NCI-H226 (cell line): ENCODE results near the gene TRMT10B.
A peak's percentile ranks its signal among the peaks of the same experiment; 100 is the strongest.
"Not testable (repeated sequence)": the region's sequence is repeated elsewhere in the genome, so short reads cannot be mapped to it uniquely, and the experiment has no call there.

ENCODE experiments used
- DNase-seq: peaks from one replicate; pipeline ENCODE4 v3.0.0-alpha.2; 2015

TRMT10B gene

GRCh38 chr9:37753489-37754190 lies at the start of gene TRMT10B:
Gene TRMT10B (plus strand): TSS chr9:37753805. CDS start chr9:37761932, 8,127 bp downstream.
- DNase-seq, result peak; percentile 24

GRCh38 chr9:37705787-37706186 lies 47.8 kb upstream of the TRMT10B start:
- no peak for DNase-seq

- peak; percentile 3 for DNase-seq
These were observed 47.3 kb upstream of the TRMT10B start for GRCh38 chr9:37706290-37706689.

GRCh38 chr9:37707748-37708147 lies 45.9 kb upstream of the TRMT10B start:
- no peak for DNase-seq

GRCh38 chr9:37710046-37710445 lies 43.6 kb upstream of the TRMT10B start:
- no peak for DNase-seq

GRCh38 chr9:37715260-37715659 lies 38.3 kb upstream of the TRMT10B start:
- DNase-seq, result no peak

GRCh38 chr9:37715991-37716505 lies 37.6 kb upstream of the TRMT10B start:
- no peak for DNase-seq

- no peak for DNase-seq
These were observed 34.1 kb upstream of the TRMT10B start for GRCh38 chr9:37719526-37719925.

GRCh38 chr9:37727013-37727412 lies 26.6 kb upstream of the TRMT10B start:
- no peak for DNase-seq

GRCh38 chr9:37729499-37729898 lies 24.1 kb upstream of the TRMT10B start:
- no peak for DNase-seq

- no peak for DNase-seq
These were observed 23.3 kb upstream of the TRMT10B start for GRCh38 chr9:37730256-37730655.

GRCh38 chr9:37730839-37731238 lies 22.8 kb upstream of the TRMT10B start:
- DNase-seq, result no peak

- no peak for DNase-seq
These were observed 21.4 kb upstream of the TRMT10B start for GRCh38 chr9:37732086-37732741.

- no peak for DNase-seq
These were observed 20.7 kb upstream of the TRMT10B start for GRCh38 chr9:37732952-37733351.

GRCh38 chr9:37739222-37739621 lies 14.4 kb upstream of the TRMT10B start:
- no peak for DNase-seq

- DNase-seq, result no peak
These were observed 13.5 kb upstream of the TRMT10B start for GRCh38 chr9:37740128-37740527.

- DNase-seq, result no peak
These were observed 12.8 kb upstream of the TRMT10B start for GRCh38 chr9:37740631-37741328.

GRCh38 chr9:37745970-37746369 lies 7.6 kb upstream of the TRMT10B start:
- no peak for DNase-seq

GRCh38 chr9:37746448-37747270 lies 6.9 kb upstream of the TRMT10B start:
- no peak for DNase-seq

GRCh38 chr9:37747271-37747753 lies 6.3 kb upstream of the TRMT10B start:
- DNase-seq, result peak; percentile 21

GRCh38 chr9:37749129-37749528 lies 4.5 kb upstream of the TRMT10B start:
- DNase-seq, result no peak

GRCh38 chr9:37751186-37751585 lies 2.4 kb upstream of the TRMT10B start:
- no peak for DNase-seq

- DNase-seq, result not testable (repeated sequence)
These were observed 1.9 kb upstream of the TRMT10B start for GRCh38 chr9:37751704-37752103.
